K562 (cell line): ENCODE measurements around the gene CYS1. TPM values are rescaled to one million over a fixed set of nuclear protein-coding genes. Genes with fewer than 3 reads are reported as not detected.

Source experiments
- ATF1 ChIP-seq, 2 experiments: fragments of 450-650 bp in 1 of 2; IDR thresholded peaks; 2 replicates each; pipeline ENCODE4 v1.6.1; 2016; ENCODE audit warnings: missing compliant biosample characterization in 1 of 2, missing genetic modification characterization in 1 of 2
- CAMTA2 ChIP-seq: fragments of 250-450 bp; sonication (Bioruptor Pico); conservative IDR thresholded peaks from 2 replicates; pipeline ENCODE4 v1.5.1; 2022
- DIDO1 ChIP-seq: fragments of 450-650 bp; IDR thresholded peaks from 2 replicates; pipeline ENCODE4 v1.6.1; 2016; ENCODE audit warnings: low read depth, missing biosample characterization, missing genetic modification characterization
- EP400 ChIP-seq: fragments of 450-650 bp; IDR thresholded peaks from 2 replicates; pipeline ENCODE4 v1.6.1; 2017; ENCODE audit warnings: antibody characterized with exemption, mild to moderate bottlenecking, moderate library complexity
- ETV5 ChIP-seq: sonication (generic); formaldehyde crosslinking; IDR thresholded peaks from 2 replicates; pipeline ENCODE4 v1.4.0; 2020; ENCODE audit warnings: low read depth, mild to moderate bottlenecking, missing genetic modification reagents
- HINFP ChIP-seq: fragments of 450-650 bp; conservative IDR thresholded peaks from 2 replicates; pipeline ENCODE4 v1.6.1; 2016; ENCODE audit warnings: missing genetic modification characterization, low read depth, mild to moderate bottlenecking, control low read depth, missing compliant biosample characterization
- KLF10 ChIP-seq: fragments of 250-450 bp; sonication (Bioruptor Pico); IDR thresholded peaks from 2 replicates; pipeline ENCODE4 v1.6.1; 2021; ENCODE audit warnings: matching md5 sums
- MCM2 ChIP-seq: fragments of 450-650 bp; IDR thresholded peaks from 2 replicates; pipeline ENCODE4 v1.6.1; 2017; ENCODE audit warnings: low read depth, mild to moderate bottlenecking
- MEIS2 ChIP-seq: fragments of 450-650 bp; IDR thresholded peaks from 2 replicates; pipeline ENCODE4 v1.6.1; 2014; ENCODE audit warnings: mild to moderate bottlenecking; ENCODE audit not compliant: partially characterized antibody
- NCOR1 ChIP-seq: fragments of 450-650 bp; IDR thresholded peaks from 2 replicates; pipeline ENCODE4 v1.6.1; 2016; ENCODE audit warnings: mild to moderate bottlenecking, moderate library complexity
- NR1H2 ChIP-seq: sonication (generic); formaldehyde crosslinking; IDR thresholded peaks from 2 replicates; pipeline ENCODE4 v1.4.0; 2020; ENCODE audit warnings: mild to moderate bottlenecking, missing genetic modification reagents
- NUFIP1 ChIP-seq: fragments of 450-650 bp; IDR thresholded peaks from 2 replicates; pipeline ENCODE4 v1.6.1; 2018; ENCODE audit not compliant: partially characterized antibody
- PRMT5 ChIP-seq: sonication (generic); formaldehyde crosslinking; IDR thresholded peaks from 2 replicates; pipeline ENCODE4 v1.5.0; 2020; ENCODE audit warnings: missing genetic modification reagents
- RB1 ChIP-seq: fragments of 450-650 bp; IDR thresholded peaks from 2 replicates; pipeline ENCODE4 v1.6.1; 2017; ENCODE audit warnings: low read depth, mild to moderate bottlenecking
- RBFOX2 ChIP-seq: fragments of 200-400 bp; formaldehyde crosslinking; IDR thresholded peaks from 2 replicates; pipeline ENCODE4 v1.6.1; 2017; ENCODE audit warnings: low read depth, mild to moderate bottlenecking, low read length, moderate library complexity
- RBM25 ChIP-seq: fragments of 200-400 bp; formaldehyde crosslinking; IDR thresholded peaks from 2 replicates; pipeline ENCODE4 v1.6.1; 2018; ENCODE audit warnings: low read length, low read depth, moderate library complexity; ENCODE audit not compliant: severe bottlenecking
- RUNX1 ChIP-seq: sonication (generic); IDR thresholded peaks from 2 replicates; pipeline ENCODE4 v1.6.1; 2016; ENCODE audit warnings: antibody characterized with exemption, low read depth
- SFPQ ChIP-seq: fragments of 200-400 bp; formaldehyde crosslinking; IDR thresholded peaks from 2 replicates; pipeline ENCODE4 v1.6.1; 2017; ENCODE audit warnings: mild to moderate bottlenecking, low read depth, low read length, moderate library complexity
- SNAPC5 ChIP-seq: fragments of 250-450 bp; sonication (Bioruptor Pico); IDR thresholded peaks from 2 replicates; pipeline ENCODE4 v1.8.0; 2021; ENCODE audit warnings: moderate library complexity, mild to moderate bottlenecking, inconsistent platforms
- STAG1 ChIP-seq: sonication (generic); formaldehyde crosslinking; IDR thresholded peaks from 2 replicates; pipeline ENCODE4 v1.5.0; 2020; ENCODE audit warnings: missing genetic modification reagents, borderline replicate concordance
- U2AF2 ChIP-seq: fragments of 200-400 bp; formaldehyde crosslinking; optimal IDR thresholded peaks from 2 replicates; pipeline ENCODE3; 2017; ENCODE audit warnings: low read depth, mild to moderate bottlenecking, low read length
- ZKSCAN3 ChIP-seq: fragments of 250-450 bp; sonication (Bioruptor Pico); IDR thresholded peaks from 2 replicates; pipeline ENCODE4 v1.4.0; 2020
- ZNF143 ChIP-seq: sonication (generic); formaldehyde crosslinking; IDR thresholded peaks from 2 replicates; pipeline ENCODE4 v1.9.0; 2022; ENCODE audit warnings: mild to moderate bottlenecking, missing genetic modification reagents
- ZNF408 ChIP-seq: fragments of 250-450 bp; sonication (Bioruptor Pico); IDR thresholded peaks from 2 replicates; pipeline ENCODE4 v1.4.0; 2020; ENCODE audit warnings: low read depth, mild to moderate bottlenecking, moderate library complexity
- ZNF655 ChIP-seq: fragments of 250-450 bp; sonication (Bioruptor Pico); IDR thresholded peaks from 2 replicates; pipeline ENCODE4 v1.5.0; 2021
- ZNF668 ChIP-seq: fragments of 250-450 bp; sonication (Bioruptor Pico); IDR thresholded peaks from 2 replicates; pipeline ENCODE4 v1.8.0; 2022; ENCODE audit warnings: mild to moderate bottlenecking, inconsistent platforms
- polyA plus RNA-seq, 8 experiments: library from polyadenylated mRNA; depleted of rRNA in 4 of 8; stranded (reverse) in 5 of 8; unstranded in 3 of 8; fragments of >200 nt; fragmentation: Nextera tagmentation in 2 of 8; fragmentation: Illumina TruSeq in 1 of 8; extraction: Ambion mirVana in 2 of 8; extraction: Trizol in 1 of 8; gene quantifications; 2 replicates each; pipeline versions ENCODE4 v1.2.1 to v1.2.3, GENCODE V29; 2011 to 2014; ENCODE audit warnings: inconsistent platforms in 1 of 8, missing spikeins in 1 of 8
- total RNA-seq, 7 experiments: library from RNA; depleted of rRNA in 6 of 7; stranded (reverse); fragments of >200 nt in 6 of 7; fragmentation: Illumina TruSeq in 2 of 7; extraction: Trizol in 2 of 7; gene quantifications; 2 replicates each; pipeline versions ENCODE4 v1.2.1 to v1.2.3, GENCODE V29; 2011 to 2021; ENCODE audit warnings: low replicate concordance in 1 of 7

Gene CYS1
- total and polyA plus RNA-seq, 9 of the 15 experiments (the other 6 are each of a cell fraction or from before 2014, with no cell fraction given), result 0.11 to 0.13 TPM; not detected in 7

- TF ChIP-seq ETV5, result peak; percentile 20; the same call in 1 of the 2 replicates
- TF ChIP-seq NR1H2 (CRISPR knock-in tag), result 0 out of 2 replicates have a peak, but pooled peaks have one; percentile 94
- TF ChIP-seq STAG1 (CRISPR knock-in tag), result no peak
- TF ChIP-seq DIDO1 (tag), result no peak
- no peak for TF ChIP-seq ZNF408 (CRISPR knock-in tag)
- TF ChIP-seq CAMTA2 (CRISPR knock-in tag), result no peak
- TF ChIP-seq NUFIP1, result no peak
- no peak for TF ChIP-seq KLF10 (CRISPR knock-in tag)
- no peak for TF ChIP-seq U2AF2
- TF ChIP-seq MEIS2, result no peak
- no peak for TF ChIP-seq ZKSCAN3 (CRISPR knock-in tag)
- TF ChIP-seq RUNX1, result 0 out of 2 replicates have a peak, but pooled peaks have one; percentile 41
- no peak for TF ChIP-seq MCM2
- peak; percentile 51 for TF ChIP-seq NCOR1
- no peak for TF ChIP-seq ZNF655 (CRISPR knock-in tag)
- no peak for TF ChIP-seq SNAPC5 (CRISPR knock-in tag)
- peak; percentile 96 for TF ChIP-seq RBM25
- no peak for TF ChIP-seq ZNF668
- TF ChIP-seq EP400, result peak; percentile 92
- TF ChIP-seq PRMT5, result no peak
- no peak; the same call in 1 of the 2 replicates for TF ChIP-seq ZNF143
- TF ChIP-seq ATF1 (CRISPR knock-in tag; IDR thresholded peaks at IDR 0.05), result no peak
- TF ChIP-seq ATF1 (tag; IDR thresholded peaks at IDR 0.05), result peak; percentile 48; the same call in 1 of the 2 replicates
- peak; percentile 36 for TF ChIP-seq RB1
- peak; percentile 96 for TF ChIP-seq RBFOX2
- TF ChIP-seq HINFP (tag), result no peak
- TF ChIP-seq SFPQ, result no peak
Measured at GRCh38 chr2:10122500-10123280, 42.5 kb upstream of the CYS1 start, which contains the start of gene RRM2 (continued).
